GM21619 (cell line): ENCODE results near the gene CPZ.
"Not testable (repeated sequence)": the region's sequence is repeated elsewhere in the genome, so short reads cannot be mapped to it uniquely, and the experiment has no call there.

Source experiments
- ATAC-seq: cut with Tn5 transposase; IDR thresholded peaks from one replicate; pipeline ENCODE4 v1.9.1; 2021; ENCODE audit not compliant: unreplicated experiment

The CPZ gene

DNA sequence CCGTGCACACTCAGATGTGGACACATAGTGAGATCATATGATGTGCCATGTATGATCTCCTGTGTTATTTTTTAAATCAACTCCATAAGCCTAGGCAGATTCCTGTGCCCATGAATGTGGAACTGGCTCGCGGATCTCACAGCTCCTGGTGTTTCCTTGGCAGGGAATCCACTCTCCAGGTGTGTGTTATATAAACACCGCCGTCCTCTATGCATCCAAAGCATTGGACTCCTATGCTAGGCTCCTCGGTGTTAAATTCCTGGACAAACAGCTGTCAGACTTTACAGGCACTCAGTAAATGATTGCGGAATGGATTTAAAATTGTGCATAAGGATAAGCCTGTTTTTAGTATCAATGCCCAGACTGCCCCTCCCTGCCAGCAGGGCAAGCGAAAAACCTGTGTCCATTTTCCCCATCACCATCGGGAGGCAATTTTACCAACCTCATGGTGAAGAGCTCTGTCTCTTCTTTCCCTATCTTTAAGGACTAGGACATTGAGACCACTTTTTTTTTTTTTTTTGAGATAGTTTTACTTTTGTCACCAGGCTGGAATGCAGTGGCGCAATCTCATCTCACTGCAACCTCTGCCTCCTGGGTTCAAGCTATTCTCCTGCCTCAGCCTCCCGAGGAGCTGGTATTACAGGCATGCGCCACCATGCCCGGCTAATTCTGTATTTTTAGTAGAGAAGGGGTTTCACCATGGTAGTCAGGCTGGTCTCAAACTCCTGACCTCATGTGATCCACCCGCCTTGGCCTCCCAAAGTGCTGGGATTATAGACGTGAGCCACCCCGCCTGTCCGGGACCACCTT lies 36.0 kb upstream of the CPZ start:
- ATAC-seq = no peak

DNA sequence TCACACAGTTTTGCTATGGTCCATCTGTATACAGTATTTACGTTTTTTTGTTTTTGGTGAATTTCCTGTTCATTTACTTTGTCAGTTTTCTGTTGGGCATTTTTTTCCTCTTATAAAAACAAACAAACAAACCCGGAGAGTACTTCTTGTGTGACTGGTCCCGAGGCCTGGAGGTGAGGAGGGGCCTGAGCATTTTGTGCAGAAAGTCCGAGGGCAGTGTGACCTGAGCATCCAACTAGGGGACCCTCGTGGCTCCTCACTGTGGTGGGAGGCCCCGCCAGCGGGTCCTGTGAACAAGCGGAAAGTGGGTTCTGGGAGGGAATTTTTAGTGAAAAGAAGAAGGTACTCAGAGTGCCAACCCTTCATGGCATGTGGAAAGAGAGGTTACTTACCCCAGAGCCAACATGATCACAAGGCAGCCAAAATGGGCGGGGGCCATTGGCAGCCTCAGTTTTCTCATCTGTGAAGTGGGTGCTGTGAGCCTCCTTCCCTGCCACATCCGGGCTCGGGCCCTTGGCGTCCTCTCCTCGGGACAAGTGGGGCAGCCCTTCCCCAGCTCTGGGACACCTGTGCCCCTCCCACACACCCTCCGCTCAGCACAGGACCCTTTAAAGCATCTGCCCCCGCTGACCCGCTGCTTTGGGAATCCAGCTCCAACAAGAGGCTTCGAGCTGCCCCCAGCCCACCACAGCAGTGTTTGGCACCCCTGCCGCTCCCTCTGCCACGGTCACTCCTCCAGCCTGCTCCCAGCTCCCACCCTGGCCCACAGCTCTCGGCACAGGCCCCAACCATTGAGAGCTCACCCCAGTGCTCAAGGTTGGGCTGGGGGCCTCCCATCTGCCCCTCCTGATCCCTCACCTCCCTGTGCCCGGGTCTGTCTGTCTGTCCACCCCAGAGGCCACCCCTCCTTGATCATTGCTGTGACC lies 35.2 kb upstream of the CPZ start:
- no peak for ATAC-seq

DNA sequence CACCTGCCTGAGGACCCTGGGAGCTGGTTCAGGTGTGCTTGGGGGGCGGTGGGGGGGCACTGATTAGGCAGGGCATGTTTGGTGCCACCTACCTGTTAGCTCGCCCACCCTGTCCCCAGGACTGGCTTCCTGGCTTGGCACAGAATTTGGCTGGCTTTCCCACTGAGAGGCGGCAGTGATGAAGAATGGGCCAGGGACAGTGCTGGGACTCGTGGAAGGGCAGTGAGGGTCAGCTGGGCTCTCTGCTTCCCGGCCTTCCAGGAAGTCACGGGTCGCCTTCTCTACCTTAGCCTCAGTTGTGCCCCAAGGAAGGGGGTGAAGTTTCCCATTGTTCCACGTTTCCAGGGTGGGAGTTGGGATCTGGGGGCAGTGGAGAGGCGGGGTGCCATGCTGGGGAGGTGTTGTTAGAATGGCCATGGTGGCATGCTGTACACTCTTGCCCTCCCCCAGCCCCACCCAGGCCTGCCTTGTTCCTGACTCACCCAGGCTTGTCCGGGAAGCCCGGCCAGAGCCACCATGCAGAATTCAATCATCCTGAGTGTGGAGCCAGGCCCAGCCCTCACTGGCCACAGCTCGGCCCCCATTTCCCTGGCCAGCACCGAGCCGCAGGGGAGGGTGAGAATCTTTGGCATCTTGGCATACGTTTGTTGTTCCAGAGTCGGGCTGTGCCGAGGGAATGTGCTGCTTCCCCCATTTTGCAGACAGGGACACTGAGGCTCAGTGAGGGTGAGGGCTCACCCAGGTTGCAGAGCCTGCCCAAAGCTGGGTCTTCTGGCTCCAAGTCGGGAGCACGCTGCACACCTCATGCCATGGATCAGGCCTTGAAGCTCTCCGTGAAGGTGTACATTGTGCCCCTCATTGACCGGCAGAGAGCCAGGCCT lies 34.2 kb upstream of the CPZ start:
- ATAC-seq = no peak

DNA sequence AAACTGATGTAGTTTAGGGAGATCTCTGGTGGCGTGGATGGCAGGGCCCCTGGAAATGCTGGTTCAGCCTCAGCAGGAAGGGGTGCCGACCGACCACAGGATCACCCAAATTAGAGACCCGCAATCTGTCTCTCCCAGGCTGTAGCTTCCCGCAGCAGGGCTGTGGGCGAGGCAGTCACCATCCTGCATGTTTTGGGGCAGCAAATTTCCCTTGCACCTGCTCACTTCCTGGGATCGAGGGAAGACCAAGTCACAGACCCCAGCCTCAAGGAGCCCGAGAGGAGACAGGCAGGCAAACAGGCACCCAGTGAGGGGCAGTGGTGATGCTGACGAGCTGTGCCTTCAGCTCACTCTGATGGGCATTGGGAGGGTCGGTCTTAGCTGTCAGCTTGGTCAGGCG lies 33.6 kb upstream of the CPZ start:
- ATAC-seq = no peak

DNA sequence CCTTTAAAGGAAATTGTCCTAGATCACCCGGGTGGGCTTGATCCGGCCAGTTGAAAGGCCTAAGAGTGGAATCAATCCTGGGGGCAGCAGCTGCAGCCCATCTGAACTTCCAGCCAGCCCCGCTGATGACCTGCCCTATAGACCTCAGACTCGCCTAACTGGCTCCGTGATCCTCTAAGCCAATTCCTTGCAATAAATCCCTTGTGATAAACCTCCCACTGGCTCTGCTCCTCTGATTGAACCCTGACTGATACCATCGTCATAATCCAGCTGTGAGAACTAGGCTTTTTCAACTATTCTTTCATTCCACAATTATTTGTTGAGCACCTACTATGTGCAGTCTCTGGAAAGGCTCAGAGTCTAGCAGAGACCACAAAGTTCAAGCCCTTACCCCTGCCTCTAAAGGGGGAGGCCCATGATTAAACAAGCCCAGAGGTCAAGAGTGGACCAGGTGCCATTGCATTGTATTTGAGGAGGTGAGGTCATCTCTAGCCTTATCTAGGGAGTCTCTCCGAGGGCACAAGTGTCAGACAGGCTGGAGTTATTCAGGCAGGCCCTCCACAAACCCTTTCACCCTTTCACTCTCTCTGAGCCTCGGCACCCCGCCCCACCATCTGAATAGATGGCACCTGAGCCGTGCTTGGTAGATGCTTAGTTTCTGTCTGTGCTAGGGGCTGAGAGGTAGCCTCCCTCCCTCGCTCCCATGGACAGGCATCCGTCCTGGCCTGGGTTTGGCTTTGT lies 32.9 kb upstream of the CPZ start:
- ATAC-seq = no peak

DNA sequence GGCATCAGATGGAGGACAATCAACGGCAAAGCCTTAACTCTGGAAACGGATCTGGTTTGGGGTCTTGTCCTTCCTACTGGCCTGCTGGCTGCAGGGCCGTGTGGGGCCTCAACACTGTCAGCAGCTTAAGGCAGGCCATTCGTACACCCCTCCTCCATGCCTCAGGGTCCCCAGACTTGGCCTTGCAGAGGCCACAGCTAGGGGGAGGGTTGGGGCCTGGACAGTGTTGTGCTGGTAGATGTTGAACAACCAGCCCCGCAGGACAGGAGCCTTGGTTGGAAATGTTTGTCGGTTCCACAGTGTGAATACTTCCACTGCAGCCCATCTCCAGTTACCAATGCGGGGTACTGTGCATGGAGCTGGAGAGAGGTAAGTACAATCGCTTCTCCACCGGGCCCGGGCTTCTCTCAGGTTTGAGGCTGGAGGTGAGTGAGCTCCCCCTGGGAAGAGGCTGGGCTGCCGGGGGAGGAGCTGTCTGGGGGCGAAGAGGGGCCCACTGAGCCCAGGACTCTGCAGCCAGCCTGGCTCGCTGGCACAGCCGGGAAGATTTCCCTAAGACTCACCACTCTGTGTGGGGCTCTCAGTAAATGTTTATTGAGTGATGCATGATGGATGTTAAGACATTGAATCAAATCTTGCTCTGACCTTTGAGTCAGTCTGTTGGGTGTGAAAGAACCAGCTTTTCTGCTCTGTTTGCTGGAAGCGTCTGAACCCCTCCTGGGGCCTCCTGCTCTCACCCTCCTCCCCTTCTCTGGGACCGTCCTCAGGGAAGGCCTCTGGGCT lies 32.1 kb upstream of the CPZ start:
- ATAC-seq = no peak

DNA sequence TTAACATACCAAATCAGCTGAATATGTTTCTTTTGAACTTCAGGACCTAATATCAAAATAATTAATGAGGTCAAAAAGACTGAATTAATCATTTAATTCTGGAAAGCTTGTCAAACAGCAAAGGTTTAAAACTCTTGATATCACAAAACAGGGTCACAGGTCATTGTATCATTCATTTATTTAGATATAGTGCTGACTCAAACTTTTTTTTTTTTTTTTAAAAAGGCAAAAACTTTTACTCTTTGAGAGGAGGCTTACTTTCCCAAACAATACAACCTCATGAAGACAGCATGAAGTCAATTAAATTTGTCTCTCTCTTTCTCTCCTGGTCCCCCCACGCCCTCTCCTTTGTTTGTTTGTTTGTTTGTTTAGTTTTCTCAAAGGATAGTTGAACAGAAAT lies 28.0 kb upstream of the CPZ start:
- ATAC-seq = no peak

DNA sequence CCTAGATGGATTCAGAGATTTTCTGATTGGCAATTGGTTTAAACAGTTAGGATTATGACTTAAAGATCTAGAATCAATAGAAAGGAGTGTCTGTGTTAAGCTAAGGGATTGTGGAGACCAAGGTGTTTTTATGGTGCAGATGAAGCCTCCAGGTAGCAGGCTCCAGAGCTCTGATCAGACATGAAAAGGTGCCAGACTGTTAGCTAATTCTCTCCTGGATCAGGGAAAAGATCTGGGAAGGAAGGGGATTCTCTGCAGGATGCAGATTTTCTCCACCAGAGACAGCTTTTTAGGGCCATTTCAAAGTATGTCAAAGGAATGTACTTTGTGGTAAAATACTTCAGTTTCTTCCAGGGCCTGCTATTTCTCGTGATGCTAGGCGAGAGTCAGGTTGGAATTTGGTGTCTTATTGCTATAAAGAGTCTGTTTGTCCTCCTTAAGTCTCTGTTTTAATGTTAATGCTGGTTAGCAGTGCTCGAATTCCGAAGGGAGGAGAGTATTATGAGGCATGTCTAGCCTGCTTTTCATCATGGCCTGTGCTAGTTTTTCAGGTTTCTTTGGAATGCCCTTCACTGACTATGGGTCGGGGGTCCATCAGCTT lies 24.4 kb upstream of the CPZ start:
- ATAC-seq = no peak

DNA sequence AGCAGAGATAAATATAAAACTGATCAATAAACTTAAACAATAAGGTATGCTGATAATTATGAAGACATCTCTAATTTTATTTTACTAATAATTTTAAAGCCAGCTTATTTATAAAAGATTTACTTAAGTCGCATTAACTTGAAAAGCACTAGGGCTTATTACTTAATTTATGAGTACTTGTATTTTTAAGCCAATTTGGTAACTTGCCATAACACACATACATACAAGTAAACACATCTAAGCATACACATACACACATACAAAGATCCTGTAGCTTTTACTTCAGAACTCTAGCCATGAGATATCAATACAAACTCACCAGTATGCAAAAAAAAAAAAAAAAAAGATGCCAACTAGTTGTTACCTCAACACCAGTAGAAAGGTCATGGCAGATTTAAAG lies 22.4 kb upstream of the CPZ start:
- ATAC-seq = no peak

DNA sequence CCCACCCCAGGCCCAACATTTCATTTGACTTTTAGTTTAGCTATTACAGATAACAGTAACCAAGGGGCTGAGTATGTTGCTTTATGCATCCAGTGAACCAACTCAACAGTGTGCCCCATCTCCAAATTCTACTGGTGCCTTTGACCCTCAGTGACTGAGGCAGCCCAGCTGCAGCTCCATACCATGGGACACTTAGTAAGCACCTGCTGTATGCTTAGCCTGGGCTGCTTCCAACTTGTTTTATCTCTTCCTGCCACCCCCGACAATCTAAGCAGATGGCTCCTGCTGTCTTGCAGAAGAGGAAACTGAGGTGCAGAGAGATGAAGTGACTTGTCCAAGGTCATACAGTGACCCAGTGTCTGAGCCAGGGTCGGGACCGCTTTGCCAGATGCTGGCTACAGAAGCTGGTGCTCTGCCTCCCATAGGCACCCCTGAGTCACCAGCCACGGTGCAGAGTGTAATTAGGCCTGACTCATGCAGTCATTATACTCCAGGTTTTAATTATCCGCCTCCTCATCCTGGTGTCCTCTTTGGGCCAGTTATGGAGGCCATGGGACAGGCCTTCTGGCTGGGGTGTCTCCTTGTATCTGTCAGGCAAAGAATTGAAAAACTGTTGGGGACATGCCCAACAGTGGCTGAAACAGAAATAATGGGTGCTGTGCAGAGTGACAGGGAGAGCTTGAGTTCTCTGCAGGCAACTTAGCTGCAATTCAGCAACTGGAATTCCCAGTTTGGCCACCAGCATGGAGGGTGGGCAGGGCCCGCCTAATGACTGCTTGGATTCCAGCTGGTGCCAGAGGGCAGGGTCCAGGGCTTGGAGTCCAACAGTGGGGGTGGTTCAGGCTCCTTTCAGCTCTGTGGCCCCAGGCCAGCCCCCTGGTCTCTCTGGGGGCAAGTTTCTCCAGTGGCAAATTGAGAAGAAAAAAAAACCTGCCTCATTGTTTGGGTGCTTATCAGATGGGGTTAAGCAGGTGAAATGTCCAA lies 20.6 kb upstream of the CPZ start:
- no peak for ATAC-seq

DNA sequence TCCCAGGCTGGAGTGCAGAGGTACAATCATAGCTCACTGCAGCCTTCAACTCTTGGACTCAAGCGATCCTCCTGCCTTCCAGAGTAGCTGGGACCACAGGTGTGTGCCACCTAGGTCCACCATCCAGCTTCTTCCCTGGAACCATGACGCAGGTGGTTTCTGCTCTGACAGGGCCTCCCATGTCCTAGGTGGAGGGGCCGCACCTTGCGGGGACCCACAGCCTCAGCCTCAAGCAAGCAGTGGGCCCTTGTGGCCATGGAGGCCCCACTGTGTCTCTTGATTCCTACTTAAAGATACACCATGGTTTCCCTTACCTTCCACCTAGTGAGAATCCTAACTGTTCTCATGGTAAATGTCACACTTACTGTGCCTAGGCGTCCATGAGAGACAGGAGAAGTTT lies 19.3 kb upstream of the CPZ start:
- ATAC-seq = no peak

DNA sequence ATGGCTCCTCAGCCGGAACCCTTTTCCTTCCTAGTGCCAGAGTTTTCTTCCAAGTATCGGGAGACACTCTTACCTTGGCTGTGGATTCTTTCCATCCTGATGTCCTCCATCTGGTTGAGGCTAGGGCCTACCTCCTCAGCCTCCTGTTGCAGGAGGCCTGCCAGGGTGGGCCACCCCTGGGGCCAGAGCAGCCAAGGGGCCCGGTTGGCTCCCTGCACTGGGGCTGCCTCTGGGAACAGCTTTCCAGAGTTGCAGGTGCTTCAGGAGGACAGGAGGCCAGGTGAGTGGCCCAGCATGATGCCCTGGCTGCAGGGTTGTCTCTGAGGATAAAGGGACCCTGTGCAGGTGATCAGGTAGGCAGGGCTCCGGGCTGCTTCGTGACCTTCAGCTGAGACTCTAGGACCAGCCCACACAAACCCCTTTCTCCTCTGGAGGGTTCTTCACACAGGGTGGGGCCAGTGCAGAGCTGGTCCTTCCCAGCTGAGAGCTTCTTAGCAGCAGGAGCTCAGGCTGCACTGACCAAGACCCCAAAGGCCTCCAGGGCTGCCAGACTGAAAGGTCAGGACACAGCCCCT lies 17.7 kb upstream of the CPZ start:
- ATAC-seq = no peak

DNA sequence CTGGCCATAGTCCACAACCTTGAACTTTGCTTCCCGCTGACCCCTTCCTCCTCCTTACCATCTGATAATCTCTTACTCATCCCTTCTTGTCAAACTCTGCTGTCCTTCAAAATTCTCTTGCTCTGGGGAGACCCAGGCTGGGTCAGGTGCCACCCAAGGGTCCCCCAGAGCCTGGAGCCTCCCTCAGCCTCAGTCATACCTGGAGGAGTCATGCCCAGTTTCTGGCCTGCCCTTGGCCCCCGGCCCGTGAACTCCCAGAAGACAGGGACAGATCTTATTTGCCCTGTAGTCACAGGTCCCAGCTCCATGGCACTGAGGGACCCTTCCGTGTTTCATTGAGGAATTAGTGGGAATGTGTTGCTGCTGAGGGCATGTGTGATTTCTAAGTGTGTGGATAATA lies 17.1 kb upstream of the CPZ start:
- ATAC-seq = no peak

DNA sequence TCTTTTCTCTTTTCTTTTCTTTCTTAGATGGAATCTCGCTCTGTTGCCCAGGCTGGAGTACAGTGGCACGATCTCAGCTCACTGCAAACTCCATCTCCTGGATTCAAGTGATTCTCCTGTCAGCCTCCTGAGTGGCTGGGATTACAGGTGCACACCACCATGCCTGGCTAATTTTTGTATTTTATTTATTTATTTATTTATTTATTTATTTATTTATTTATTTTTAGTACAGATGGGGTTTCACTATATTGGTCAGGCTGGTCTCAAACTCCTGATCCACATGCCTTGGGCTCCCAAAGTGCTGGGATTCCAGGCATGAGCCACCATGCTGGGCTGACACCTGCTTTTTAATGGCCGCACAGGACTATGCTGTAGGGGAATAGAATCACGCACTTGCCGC lies 16.0 kb upstream of the CPZ start:
- not testable (repeated sequence) for ATAC-seq

DNA sequence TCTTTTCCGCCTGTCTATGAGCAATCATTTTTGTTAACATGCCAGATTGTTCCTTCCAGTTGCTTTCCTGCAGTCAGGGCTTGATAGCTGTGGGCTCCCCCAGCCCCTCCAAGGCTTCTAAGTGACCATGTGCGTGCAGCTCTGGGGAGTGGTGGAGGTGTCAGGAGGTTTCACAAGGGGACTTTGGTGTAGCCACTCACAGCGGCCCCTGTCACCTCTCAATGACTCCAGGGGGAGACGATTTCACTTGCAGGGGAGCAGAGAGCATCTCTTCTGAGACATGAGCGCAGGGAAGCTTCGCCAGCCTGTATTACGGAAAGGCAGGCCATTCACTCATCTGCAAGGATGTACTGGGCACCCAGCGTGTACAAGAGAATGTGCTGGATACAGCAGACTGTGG lies 15.5 kb upstream of the CPZ start:
- ATAC-seq = no peak

DNA sequence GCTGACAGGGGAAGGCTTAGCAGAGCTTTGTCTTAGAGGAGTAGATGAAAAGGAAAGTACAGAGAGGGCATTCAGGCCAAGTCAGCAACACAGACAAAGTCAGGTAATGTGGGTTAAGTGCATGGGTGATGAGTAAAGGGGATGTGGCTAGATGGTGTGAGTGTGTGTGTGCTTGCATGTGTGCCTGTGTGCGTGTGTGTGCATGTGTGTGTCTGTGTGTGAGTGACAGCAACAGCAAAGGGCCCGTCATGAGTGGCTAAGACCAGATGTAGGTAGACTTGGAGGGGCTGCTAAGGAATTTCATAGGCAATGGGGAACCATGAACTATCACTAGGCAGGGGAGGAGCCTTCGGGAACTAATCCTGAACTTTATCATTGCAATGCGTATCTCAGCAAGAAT lies 14.6 kb upstream of the CPZ start:
- no peak for ATAC-seq

DNA sequence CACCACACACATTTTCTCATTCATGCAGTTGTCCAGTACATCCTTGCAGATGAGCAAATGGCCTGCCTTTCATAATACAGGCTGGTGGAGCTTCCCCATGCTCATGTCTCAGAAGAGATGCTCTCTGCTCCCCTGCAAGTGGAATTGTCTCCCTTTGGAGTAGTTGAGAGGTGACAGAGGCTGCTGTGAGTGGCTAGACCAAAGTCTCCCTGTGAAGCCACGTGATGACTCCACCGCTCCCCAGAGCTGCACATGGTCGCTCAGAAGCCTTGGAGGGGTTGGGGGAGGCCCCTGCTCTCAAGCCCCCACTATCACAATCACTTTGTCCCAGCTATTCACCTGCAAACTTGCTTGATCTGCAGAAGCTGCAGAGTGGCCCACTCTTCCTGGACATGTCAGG lies 13.8 kb upstream of the CPZ start:
- no peak for ATAC-seq
